GM19239 (cell line): ENCODE data around the gene DSG4.

Experiments
- DNase-seq: peaks from one replicate; pipeline ENCODE4 v3.0.0; 2011; ENCODE audit warnings: low spot score; ENCODE audit not compliant: insufficient read length
- FAIRE-seq: peaks from 2 replicates; lab custom pipeline; 2011; peaks lifted over from hg19 to GRCh38; lab: Jason Lieb, UNC

DSG4 gene

GRCh38 chr18:31441493-31441892 lies 64.9 kb downstream of the DSG4 start:
- FAIRE-seq = no peak

DNA sequence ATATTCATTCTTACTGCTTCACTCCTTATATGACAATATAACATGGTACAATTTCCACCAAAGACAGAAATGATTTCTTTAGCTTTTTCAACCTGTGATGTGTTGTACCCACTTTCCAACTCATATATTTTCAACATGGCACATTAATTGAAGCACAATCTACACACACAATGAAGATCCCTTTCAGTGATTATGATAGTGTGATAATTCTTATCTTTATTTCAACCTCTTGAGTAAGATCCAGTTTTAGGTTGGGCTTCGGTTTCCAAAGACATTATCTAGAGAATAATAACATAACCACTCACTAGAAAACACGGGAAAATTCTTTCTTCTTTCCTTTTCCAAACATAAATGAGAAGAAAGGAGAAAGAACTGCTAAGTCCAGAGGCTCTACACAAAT lies 67.6 kb downstream of the DSG4 start:
- DNase-seq = no peak
- no peak for FAIRE-seq

More at GRCh38 chr18:31441493-31441892, 64.9 kb downstream of the DSG4 start:
- no peak for DNase-seq

DNA sequence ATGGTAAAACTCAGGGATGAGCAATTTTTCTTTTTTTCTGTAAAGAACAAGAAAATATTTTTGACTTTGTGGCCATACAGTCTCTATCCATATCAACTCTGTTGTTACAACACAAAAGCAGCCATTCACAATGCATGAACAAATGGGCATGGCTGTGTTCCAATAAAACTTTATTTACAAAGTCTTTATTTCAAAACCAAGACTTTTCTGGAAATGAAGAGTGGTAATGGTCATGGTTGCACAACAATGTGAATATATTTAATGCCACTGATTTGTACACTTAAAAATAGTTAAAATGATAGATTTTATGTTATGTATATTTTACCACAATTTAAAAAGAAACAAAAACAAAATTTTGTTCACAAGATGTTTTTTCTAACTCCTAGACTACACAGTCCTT lies 69.3 kb downstream of the DSG4 start:
- DNase-seq (no peak), FAIRE-seq (no peak)

DNA sequence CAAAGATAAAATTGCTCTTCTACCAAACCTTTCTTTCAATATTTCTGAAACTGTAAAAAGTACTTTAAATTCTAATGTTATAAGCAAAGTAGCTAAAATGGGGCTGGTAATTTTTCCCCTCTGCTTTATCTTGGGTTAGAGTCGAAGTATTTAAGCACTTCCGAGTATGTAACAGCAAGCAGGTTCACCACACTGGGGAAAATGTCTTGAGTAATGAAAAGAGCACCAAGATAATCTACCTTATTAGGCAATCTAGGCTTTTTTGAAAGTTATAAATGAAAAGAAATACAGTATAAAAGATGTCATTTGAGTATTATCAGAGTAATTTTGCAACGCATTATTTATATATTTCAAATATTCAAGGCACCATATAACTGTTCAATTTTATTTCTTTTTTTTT lies 70.3 kb downstream of the DSG4 start:
- no peak for DNase-seq
- FAIRE-seq = no peak

- FAIRE-seq (no peak), DNase-seq (no peak)
These were observed 71.1 kb downstream of the DSG4 start, which contains the start of gene DSG3 for GRCh38 chr18:31447530-31448191. Gene DSG3, plus strand, starts transcription at chr18:31447741. Its CDS starts 137 bp downstream, at chr18:31447878.

DNA sequence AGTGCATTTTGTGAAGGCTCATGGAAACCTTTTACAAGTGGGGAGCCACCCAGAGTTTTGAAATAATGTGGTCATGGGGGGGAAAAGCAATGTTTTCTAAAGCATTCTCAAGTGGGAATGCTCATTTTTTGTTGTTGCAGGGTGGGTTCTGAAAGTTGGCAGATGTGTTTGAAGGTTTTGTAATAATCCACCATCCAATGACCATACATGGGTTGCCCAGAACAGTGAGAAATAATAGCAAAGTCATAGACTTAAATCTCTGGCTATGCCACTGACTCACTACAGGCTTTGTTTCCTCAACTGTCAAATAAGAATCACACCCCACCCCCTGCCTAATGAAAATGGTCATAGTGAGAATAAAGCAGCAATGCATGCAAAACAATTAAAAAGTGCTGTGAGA lies 73.8 kb downstream of the DSG4 start:
- DNase-seq (no peak), FAIRE-seq (no peak)

DNA sequence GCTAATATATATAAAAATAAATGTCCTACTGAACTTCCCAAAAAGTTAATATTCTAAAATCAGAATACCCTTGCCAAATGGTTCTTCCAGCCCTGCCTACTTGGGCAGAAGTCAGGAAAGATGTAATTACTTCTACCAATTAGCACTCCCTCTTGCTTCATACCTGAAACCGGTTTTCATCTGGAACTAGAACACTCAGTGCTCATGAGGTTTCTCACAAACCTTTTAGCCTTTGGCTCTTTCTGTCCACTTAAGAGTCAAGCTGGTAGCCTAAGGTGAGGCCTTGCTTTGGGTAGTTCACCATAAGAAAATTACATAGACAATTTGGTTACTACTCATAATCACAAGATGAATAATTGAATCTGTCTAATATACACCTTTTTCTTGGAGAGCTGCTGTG lies 75.0 kb downstream of the DSG4 start:
- FAIRE-seq (no peak), DNase-seq (no peak)

GRCh38 chr18:31454066-31454708 lies 77.6 kb downstream of the DSG4 start:
- DNase-seq (no peak), FAIRE-seq (no peak)
